GM12878 (cell line): ENCODE measurements around the gene CHRM3. TPM values are rescaled to one million over a fixed set of nuclear protein-coding genes. Genes with fewer than 3 reads are reported as not detected.

Experiments
- ATAC-seq: fragments of 200-7000 bp; cut with Tn5 transposase; 3 replicates; pipeline ENCODE4 v1.9.1; 2020; ENCODE audit warnings: mild to moderate bottlenecking, moderate library complexity
- BruUV-seq: library from RNA; stranded (reverse); fragments of 400-500 nt; replicated peaks from 2 replicates; lab custom pipeline; 2021; lab: Mats Ljungman, UMichigan
- CTCF ChIA-PET: fragments of 300-600 bp; sonication (Branson Sonifier 250); formaldehyde crosslinking; extraction: SDS; loops from one replicate; lab custom pipeline; 2021; ENCODE audit warnings: inconsistent platforms; lab: Yijun Ruan, JAX
- POLR2A ChIA-PET: fragments of 350-600 bp; formaldehyde crosslinking; extraction: SDS; loops from one replicate; lab custom pipeline; 2021; ENCODE audit warnings: inconsistent platforms; lab: Charles Lee
- RAD21 ChIA-PET: fragments of 300-600 bp; sonication (Branson Sonifier 250); formaldehyde crosslinking; loops from one replicate; lab custom pipeline; 2023; ENCODE audit warnings: antibody characterized with exemption; ENCODE audit not compliant: unreplicated experiment; lab: Charles Lee
- SMC1A ChIA-PET: fragments of 300-600 bp; sonication (Branson Sonifier 250); formaldehyde crosslinking; loops from one replicate; lab custom pipeline; 2023; ENCODE audit not compliant: unreplicated experiment, uncharacterized antibody; lab: Charles Lee
- DNase-seq: peaks from one replicate; pipeline ENCODE4 v3.0.0-alpha.2; 2011; ENCODE audit warnings: low read depth, low spot score
- FAIRE-seq: peaks from 3 replicates; lab custom pipeline; 2011; peaks lifted over from hg19 to GRCh38; lab: Jason Lieb, UNC
- H2AFZ ChIP-seq: 2 replicates; pipeline ENCODE4 v1.6.0; 2011; ENCODE audit warnings: low read depth, low read length, control low read depth; ENCODE audit not compliant: control insufficient read depth
- H3K27ac ChIP-seq: 2 replicates; pipeline ENCODE4 v1.5.1; 2011; ENCODE audit warnings: control low read depth; ENCODE audit not compliant: control insufficient read depth, insufficient read depth
- H3K27me3 ChIP-seq, 2 experiments: replicated peaks in 1 of 2; 2 replicates each; pipeline versions ENCODE4 v1.6.0 to v1.6.1; 2011; ENCODE audit warnings: low read length in 1 of 2; ENCODE audit not compliant: control insufficient read depth in 2 of 2, insufficient read depth in 2 of 2
- H3K36me3 ChIP-seq, 2 experiments: 2 replicates each; pipeline ENCODE4 v1.5.1; 2011; ENCODE audit warnings: low read length in 1 of 2; ENCODE audit not compliant: control insufficient read depth in 2 of 2, insufficient read depth in 2 of 2
- H3K4me1 ChIP-seq: 2 replicates; pipeline ENCODE4 v1.6.1; 2011; ENCODE audit warnings: mild to moderate bottlenecking, low read length, moderate library complexity, mixed read lengths; ENCODE audit not compliant: control insufficient read depth, insufficient read depth
- H3K4me2 ChIP-seq: 2 replicates; pipeline ENCODE4 v1.6.0; 2011; ENCODE audit warnings: control low read depth; ENCODE audit not compliant: control insufficient read depth, insufficient read depth
- H3K4me3 ChIP-seq: fragments of 200-600 bp; sonication (generic); 2 replicates; pipeline ENCODE4 v1.5.1; 2016
- H3K79me2 ChIP-seq: 2 replicates; pipeline ENCODE4 v1.6.0; 2011; ENCODE audit warnings: low read length; ENCODE audit not compliant: control insufficient read depth, insufficient read depth
- H3K9ac ChIP-seq: 2 replicates; pipeline ENCODE4 v1.8.0; 2011; ENCODE audit warnings: low read length, control low read depth, mixed read lengths; ENCODE audit not compliant: control insufficient read depth, insufficient read depth
- H3K9me3 ChIP-seq: replicated peaks from 3 replicates; pipeline ENCODE4 v1.5.1; 2011; ENCODE audit warnings: mild to moderate bottlenecking, low read length; ENCODE audit not compliant: control insufficient read depth, insufficient read depth
- H4K20me1 ChIP-seq: 2 replicates; pipeline ENCODE4 v1.6.0; 2011; ENCODE audit not compliant: control insufficient read depth, insufficient read depth
- BMI1 ChIP-seq: fragments of 450-650 bp; IDR thresholded peaks from 2 replicates; pipeline ENCODE4 v1.6.1; 2016; ENCODE audit warnings: mild to moderate bottlenecking, moderate library complexity, borderline replicate concordance
- CREB1 ChIP-seq: IDR thresholded peaks from 2 replicates; pipeline ENCODE4 v1.6.1; 2012; ENCODE audit warnings: low read depth, mild to moderate bottlenecking, inconsistent platforms
- E4F1 ChIP-seq: fragments of 450-650 bp; IDR thresholded peaks from 2 replicates; pipeline ENCODE4 v1.6.1; 2018; ENCODE audit warnings: borderline replicate concordance, mild to moderate bottlenecking; ENCODE audit not compliant: partially characterized antibody
- FOXK2 ChIP-seq: fragments of 450-650 bp; IDR thresholded peaks from 2 replicates; pipeline ENCODE4 v1.6.1; 2017; ENCODE audit warnings: mild to moderate bottlenecking, moderate library complexity
- RAD21 ChIP-seq: IDR thresholded peaks from 2 replicates; pipeline ENCODE4 v1.6.1; 2011; ENCODE audit warnings: mild to moderate bottlenecking, low read depth, low read length, moderate library complexity; ENCODE audit not compliant: insufficient read depth
- SPI1 ChIP-seq: IDR thresholded peaks from 2 replicates; pipeline ENCODE4 v1.6.1; 2011; ENCODE audit warnings: low read depth, mild to moderate bottlenecking, low read length, moderate library complexity, borderline replicate concordance; ENCODE audit not compliant: insufficient read depth
- USF2 ChIP-seq: IDR thresholded peaks from 2 replicates; pipeline ENCODE4 v1.6.1; 2011; ENCODE audit warnings: low read depth, low read length, improper control_type of control experiment, borderline replicate concordance
- WGBS: methylation state at CpG from one replicate; pipeline ENCODE4 v1.1.6; 2016; ENCODE audit warnings: low lambda C conversion rate; ENCODE audit not compliant: insufficient replicate concordance, insufficient coverage; ENCODE audit errors: missing lambda C conversion rate; 5-methylcytosine and 5-hydroxymethylcytosine counted together
- in situ Hi-C: fragments of 300-500 bp; cut with MboI; formaldehyde crosslinking; loops from 9 replicates; pipeline ENCODE4 v1.14.3; 2018; ENCODE audit warnings: mixed read lengths
- intact Hi-C: fragments of 100-400 bp; cut with micrococcal nuclease; formaldehyde crosslinking; loops from one replicate; pipeline ENCODE4 v1.14.2; 2022; ENCODE audit not compliant: unreplicated experiment
- polyA plus RNA-seq, 11 experiments: library from polyadenylated mRNA; depleted of rRNA in 4 of 11; unstranded in 6 of 11; stranded (reverse) in 5 of 11; fragments of >200 nt; fragmentation: Nextera tagmentation in 4 of 11; fragmentation: Illumina TruSeq in 1 of 11; extraction: Ambion mirVana in 4 of 11; extraction: Trizol in 1 of 11; gene quantifications; 1 replicate in 1 of 11; 2 replicates in 10 of 11; pipeline versions ENCODE4 v1.2.1 to v1.2.3, GENCODE V29; 2011 to 2016; ENCODE audit warnings: inconsistent platforms in 2 of 11, missing spikeins in 2 of 11, low read depth in 1 of 11
- total RNA-seq, 4 experiments: library from RNA; depleted of rRNA in 3 of 4; stranded (reverse); fragments of >200 nt in 3 of 4; fragmentation: Illumina TruSeq in 1 of 4; extraction: Trizol in 1 of 4; gene quantifications; 2 replicates each; pipeline versions ENCODE4 v1.2.1 to v1.2.3, GENCODE V29; 2013 to 2021

The CHRM3 gene
- total and polyA plus RNA-seq, 10 of the 15 experiments (the other 5 are each of a cell fraction or from before 2014, with no cell fraction given), result 0.06 to 0.12 TPM; not detected in 8

- Histone ChIP-seq H3K4me3 (no peak overlapping the region), H3K4me2 (no peak overlapping the region), H3K9ac (no peak overlapping the region), H3K79me2 (no peaks in the 10 kb centered on the region), H3K36me3 (no peaks in the 10 kb centered on the region), H3K9me3 (no peaks in the 10 kb centered on the region), H3K27me3 (no peaks in the 10 kb centered on the region), H4K20me1 (no peaks in the 10 kb centered on the region), H2AFZ (no peak overlapping the region), H3K4me1 (no peaks in the 10 kb centered on the region), H3K27ac (no peak overlapping the region)
- in situ Hi-C loops, result no loop called here
- RAD21 ChIA-PET, result no interaction called here
- BruUV-seq, result no TSS peak
- ATAC-seq (no peak), FAIRE-seq (no peak), DNase-seq (no peak)
- POLR2A ChIA-PET, result no interaction called here
- SMC1A ChIA-PET, result no interaction called here
- intact Hi-C loops, result no loop called here
- TF ChIP-seq SPI1, result no peak
- no peak for TF ChIP-seq CREB1
- TF ChIP-seq E4F1, result no peak
- no peak for TF ChIP-seq FOXK2
- no peak for TF ChIP-seq RAD21
- no peak for TF ChIP-seq USF2
- TF ChIP-seq BMI1, result no peak
- WGBS, result 3% methylated on average over 2 of the region's 2 CpGs
- CTCF ChIA-PET, result no interaction called here
These were observed 28.5 kb upstream of the CHRM3 start for GRCh38 chr1:239357867-239358266.
